D721Med (cell line): ENCODE data around the gene CSNK2A3.

Experiments
- DNase-seq: peaks from one replicate; pipeline ENCODE4 v3.0.0; 2011; ENCODE audit warnings: low spot score; ENCODE audit not compliant: insufficient read length
- FAIRE-seq: peaks from 2 replicates; lab custom pipeline; 2011; peaks lifted over from hg19 to GRCh38; lab: Jason Lieb, UNC
- CTCF ChIP-seq: IDR thresholded peaks from 2 replicates; pipeline ENCODE4 v1.5.1; 2012; ENCODE audit warnings: mild to moderate bottlenecking, control low read depth; ENCODE audit not compliant: insufficient read depth; ENCODE audit errors: missing control alignments

CSNK2A3 gene

GRCh38 chr11:11338304-11338703 lies 14.7 kb downstream of the CSNK2A3 start:
- no peak for DNase-seq
- TF ChIP-seq CTCF: no peak
- FAIRE-seq: no peak

- DNase-seq (no peak), FAIRE-seq (no peak)
- no peak for TF ChIP-seq CTCF
Measured at GRCh38 chr11:11336664-11337063, 16.4 kb downstream of the CSNK2A3 start.

- FAIRE-seq (no peak), DNase-seq (no peak)
- no peak for TF ChIP-seq CTCF
Measured at GRCh38 chr11:11335043-11335442, 18.0 kb downstream of the CSNK2A3 start.

- FAIRE-seq (no peak), DNase-seq (no peak)
Measured at GRCh38 chr11:11334607-11335006, 18.4 kb downstream of the CSNK2A3 start.

GRCh38 chr11:11332141-11332710 lies 20.8 kb downstream of the CSNK2A3 start:
- TF ChIP-seq CTCF: no peak
- no peak for FAIRE-seq
- no peak for DNase-seq

More at GRCh38 chr11:11334607-11335006, 18.4 kb downstream of the CSNK2A3 start:
- no peak for TF ChIP-seq CTCF

GRCh38 chr11:11329062-11329806 lies 23.8 kb downstream of the CSNK2A3 start:
- no peak for DNase-seq
- no peak for TF ChIP-seq CTCF
- no peak for FAIRE-seq

- no peak for DNase-seq
- TF ChIP-seq CTCF: no peak
Measured at GRCh38 chr11:11324090-11324489, 29.0 kb downstream of the CSNK2A3 start.

More at GRCh38 chr11:11324090-11324489, 29.0 kb downstream of the CSNK2A3 start:
- no peak for FAIRE-seq
